Thyroid gland (tissue), 4 donors: ENCODE results near the gene NATD1. TPM values are rescaled to one million over a fixed set of nuclear protein-coding genes. Genes with fewer than 3 reads are reported as not detected.

ENCODE experiments used
- DNase-seq, 2 donors: peaks; one replicate each; pipeline ENCODE4 v3.0.0-alpha.2; 2019
- H3K27ac ChIP-seq, 3 donors: fragments of 200-600 bp; sonication (generic); 1 replicate in 2 of 3; 2 replicates in 1 of 3; pipeline ENCODE4 v1.5.1; 2016 to 2019; ENCODE audit warnings: mild to moderate bottlenecking in 1 of 3, moderate library complexity in 1 of 3
- H3K27me3 ChIP-seq: fragments of 200-600 bp; sonication (generic); one replicate; pipeline ENCODE4 v1.5.1; 2019
- H3K36me3 ChIP-seq, 2 donors: fragments of 200-600 bp; sonication (generic); one replicate each; pipeline ENCODE4 v1.5.1; 2016 to 2019
- H3K4me1 ChIP-seq, 2 donors: fragments of 200-600 bp; sonication (generic); one replicate each; pipeline ENCODE4 v1.5.1; 2017 to 2019
- H3K4me3 ChIP-seq, 3 donors: fragments of 200-600 bp; sonication (generic); replicated peaks in 1 of 3; 1 replicate in 2 of 3; 2 replicates in 1 of 3; pipeline ENCODE4 v1.5.1; 2016; ENCODE audit warnings: mild to moderate bottlenecking in 1 of 3
- H3K9me3 ChIP-seq: fragments of 200-600 bp; sonication (generic); one replicate; pipeline ENCODE4 v1.5.1; 2017
- CTCF ChIP-seq, 6 experiments: fragments of 200-600 bp in 3 of 6; fragments of 450-650 bp in 3 of 6; sonication (generic) in 3 of 6; IDR thresholded peaks; one replicate each; pipeline ENCODE4 v1.5.1; 2016 to 2019; ENCODE audit warnings: antibody characterized with exemption in 6 of 6, mild to moderate bottlenecking in 2 of 6, inconsistent platforms in 1 of 6, moderate library complexity in 1 of 6
- POLR2A ChIP-seq, 2 donors: fragments of 450-650 bp; IDR thresholded peaks; one replicate each; pipeline ENCODE4 v1.6.1; 2017; ENCODE audit warnings: antibody characterized with exemption in 2 of 2, mild to moderate bottlenecking in 2 of 2, moderate library complexity in 1 of 2
- WGBS, 2 donors: methylation state at CpG; one replicate each; pipeline ENCODE4 v1.1.5; 2017; 5-methylcytosine and 5-hydroxymethylcytosine counted together
- intact Hi-C: fragments of 100-400 bp; cut with DNase I; formaldehyde crosslinking; loops from one replicate; pipeline ENCODE4 v1.15.1; 2023
- total RNA-seq, 4 donors: library from RNA; depleted of rRNA; stranded (reverse); fragments of >200 nt; gene quantifications; one replicate each; pipeline ENCODE4 v1.2.3, GENCODE V29; 2016

NATD1 gene
- total RNA-seq, 4 donors from 2014 or later = 18.6 to 34.1 (median 21.2) TPM

- Histone ChIP-seq H3K36me3 (no peaks in the 10 kb centered on the region), H3K27me3 (no peaks in the 10 kb centered on the region), H3K4me1 (peaks cover 25 to 39% of the 10 kb centered on the region in 2 donors), H3K4me3 (peak overlapping the region; percentile 7 to 54 (median 12)), H3K9me3 (no peaks in the 10 kb centered on the region), H3K27ac (peak overlapping the region; percentile 35 to 83 (median 77))
- WGBS, 2 donors = 4 to 5% methylated on average over 15 to 19 of the region's 20 CpGs
- TF ChIP-seq CTCF (IDR thresholded peaks at IDR 0.05) (no peak), POLR2A (IDR thresholded peaks at IDR 0.05) (no peak)
- intact Hi-C loops = loop anchor here (5.0 kb wide), 2 partner anchors 148 to 237 kb away; partner anchors contain the start of gene DHRS7B
- peak; percentile 73 to 81 for DNase-seq
Measured at GRCh38 chr17:21275047-21275578, 21.9 kb upstream of the NATD1 start.

GRCh38 chr17:21272881-21273792 is 19.9 kb upstream of the NATD1 start:
- Histone ChIP-seq H3K27ac (no peak overlapping the region), H3K27me3 (no peaks in the 10 kb centered on the region), H3K4me3 (no peak overlapping the region), H3K36me3 (no peaks in the 10 kb centered on the region), H3K4me1 (peaks cover 9 to 19% of the 10 kb centered on the region in 2 donors), H3K9me3 (no peaks in the 10 kb centered on the region)
- TF ChIP-seq CTCF (IDR thresholded peaks at IDR 0.05) (no peak), POLR2A (IDR thresholded peaks at IDR 0.05) (no peak)
- no peak for DNase-seq
- intact Hi-C loops = no loop called here
- 82 to 84% methylated on average over 14 of the region's 14 CpGs for WGBS, 2 donors

- Histone ChIP-seq H3K36me3 (no peaks in the 10 kb centered on the region), H3K9me3 (no peaks in the 10 kb centered on the region), H3K27ac (no peak overlapping the region), H3K4me1 (peaks cover 9 to 17% of the 10 kb centered on the region in 2 donors), H3K27me3 (no peaks in the 10 kb centered on the region), H3K4me3 (no peak overlapping the region)
- no peak for TF ChIP-seq POLR2A (IDR thresholded peaks at IDR 0.05)
- TF ChIP-seq CTCF (IDR thresholded peaks at IDR 0.05) = no peak
- 85 to 96% methylated on average over 3 of the region's 3 CpGs for WGBS, 2 donors
- DNase-seq = no peak
- intact Hi-C loops = no loop called here
Measured at GRCh38 chr17:21272250-21272649, 19.0 kb upstream of the NATD1 start.

- TF ChIP-seq POLR2A (IDR thresholded peaks at IDR 0.05) (no peak), CTCF (IDR thresholded peaks at IDR 0.05) (no peak)
- no peak for DNase-seq
- H3K36me3 ChIP-seq = no peaks in the 10 kb centered on the region
- no peaks in the 10 kb centered on the region for H3K27me3 ChIP-seq
- no peaks in the 10 kb centered on the region for H3K9me3 ChIP-seq
- peaks cover 9 to 17% of the 10 kb centered on the region in 2 donors for H3K4me1 ChIP-seq
- H3K27ac ChIP-seq = no peak overlapping the region
- WGBS, 2 donors = 92 to 93% methylated on average over 9 to 10 of the region's 10 CpGs
- intact Hi-C loops = no loop called here
- H3K4me3 ChIP-seq = no peak overlapping the region
Measured at GRCh38 chr17:21271454-21272183, 18.4 kb upstream of the NATD1 start.
